ENCODE results near the gene MAMSTR.

- no peak for TF ChIP-seq CTCF (IDR thresholded peaks at IDR 0.05; ENCODE audit: low read depth, low read length)
- TF ChIP-seq POLR2A (IDR thresholded peaks at IDR 0.05; ENCODE audit: extremely low read depth, insufficient read length): peak; percentile 37
- no peak for TF ChIP-seq MYC (IDR thresholded peaks at IDR 0.05; ENCODE audit: low read depth, low read length)
- TF ChIP-seq, protein P1, sequence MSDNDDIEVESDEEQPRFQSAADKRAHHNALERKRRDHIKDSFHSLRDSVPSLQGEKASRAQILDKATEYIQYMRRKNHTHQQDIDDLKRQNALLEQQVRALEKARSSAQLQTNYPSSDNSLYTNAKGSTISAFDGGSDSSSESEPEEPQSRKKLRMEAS (IDR thresholded peaks at IDR 0.05; ENCODE audit: low read depth, low read length): no peak
Observed at GRCh38 chr19:48760504-48761205, 41.1 kb upstream of the MAMSTR start.
